Activated naive CD4-positive, alpha-beta T cell treated with anti-CD3 and anti-CD28 coated beads, Interleukin-2, amount 50 U/mL, for 72 hours (primary cell): ENCODE data around the gene SLTM. TPM values are rescaled to one million over a fixed set of nuclear protein-coding genes. Genes with fewer than 3 reads are reported as not detected.
"Not testable (repeated sequence)": the region's sequence is repeated elsewhere in the genome, so short reads cannot be mapped to it uniquely, and the experiment has no call there.

Source experiments
- ATAC-seq, 2 donors: fragments of 150-1000 bp; cut with Tn5 transposase; 2 replicates each; pipeline ENCODE4 v1.10.0; 2021; ENCODE audit warnings: mild to moderate bottlenecking in 2 of 2, moderate library complexity in 2 of 2
- DNase-seq, 2 donors: peaks; one replicate each; pipeline ENCODE4 v3.0.0; 2021 to 2022; ENCODE audit warnings: low spot score in 2 of 2
- H3K27ac Mint-ChIP-seq, 2 donors: one replicate each; pipeline ENCODE4 v1.8.0; 2022; ENCODE audit warnings: mild to moderate bottlenecking in 2 of 2, mixed read lengths in 2 of 2
- H3K36me3 Mint-ChIP-seq, 2 donors: one replicate each; pipeline ENCODE4 v1.8.0; 2022; ENCODE audit warnings: mixed read lengths in 2 of 2
- H3K9me3 Mint-ChIP-seq, 2 donors: one replicate each; pipeline ENCODE4 v1.8.0; 2022; ENCODE audit warnings: mixed read lengths in 2 of 2
- total RNA-seq, 2 donors: library from RNA; stranded (reverse); gene quantifications; one replicate each; pipeline ENCODE4 v1.2.3, GENCODE V29; 2022

Gene SLTM
- total RNA-seq, 2 donors from 2014 or later = 74.2 to 90.1 TPM

- no peak for DNase-seq
- no peak overlapping the region for H3K27ac Mint-ChIP-seq
- no peaks in the 10 kb centered on the region for H3K9me3 Mint-ChIP-seq
- peak in 1 of 2 donors; percentile 67 for ATAC-seq
- no peaks in the 10 kb centered on the region for H3K36me3 Mint-ChIP-seq
Observed at GRCh38 chr15:58862326-58862725, 71.2 kb downstream of the SLTM start.

GRCh38 chr15:58856621-58857020, 76.9 kb downstream of the SLTM start:
- not testable (repeated sequence) for DNase-seq, H3K27ac Mint-ChIP-seq, ATAC-seq, H3K36me3 Mint-ChIP-seq, H3K9me3 Mint-ChIP-seq

- no peak for DNase-seq
- H3K9me3 Mint-ChIP-seq = no peaks in the 10 kb centered on the region
- no peak for ATAC-seq
- no peaks in the 10 kb centered on the region for H3K36me3 Mint-ChIP-seq
- no peak overlapping the region for H3K27ac Mint-ChIP-seq
Observed at GRCh38 chr15:58856086-58856485, 77.4 kb downstream of the SLTM start.

GRCh38 chr15:58854593-58854992, 78.9 kb downstream of the SLTM start:
- no peak for DNase-seq
- no peak for ATAC-seq
- Mint-ChIP-seq H3K9me3 (no peaks in the 10 kb centered on the region), H3K27ac (no peak overlapping the region), H3K36me3 (no peaks in the 10 kb centered on the region)

- DNase-seq (no peak), ATAC-seq (no peak)
- Mint-ChIP-seq H3K9me3 (no peaks in the 10 kb centered on the region), H3K36me3 (peaks cover 0 to 8% of the 10 kb centered on the region in 2 donors), H3K27ac (no peak overlapping the region)
Observed at GRCh38 chr15:58852347-58852746, 81.1 kb downstream of the SLTM start.

GRCh38 chr15:58851205-58851604, 82.3 kb downstream of the SLTM start:
- H3K27ac Mint-ChIP-seq, H3K36me3 Mint-ChIP-seq, H3K9me3 Mint-ChIP-seq, DNase-seq, ATAC-seq: not testable (repeated sequence)

- DNase-seq (no peak), ATAC-seq (no peak)
- no peaks in the 10 kb centered on the region for H3K9me3 Mint-ChIP-seq
- H3K36me3 Mint-ChIP-seq = peaks cover 0 to 6% of the 10 kb centered on the region in 2 donors
- no peak overlapping the region for H3K27ac Mint-ChIP-seq
Observed at GRCh38 chr15:58842713-58843396, 90.6 kb downstream of the SLTM start.

- Mint-ChIP-seq H3K27ac (no peak overlapping the region), H3K9me3 (no peaks in the 10 kb centered on the region), H3K36me3 (no peaks in the 10 kb centered on the region)
- ATAC-seq (no peak), DNase-seq (no peak)
Observed at GRCh38 chr15:58840048-58840447, 93.4 kb downstream of the SLTM start.

- DNase-seq = no peak
- no peaks in the 10 kb centered on the region for H3K36me3 Mint-ChIP-seq
- H3K27ac Mint-ChIP-seq = no peak overlapping the region
- peak in 1 of 2 donors; percentile 54 for ATAC-seq
- no peaks in the 10 kb centered on the region for H3K9me3 Mint-ChIP-seq
Observed at GRCh38 chr15:58839485-58839884, 94.0 kb downstream of the SLTM start.

GRCh38 chr15:58833681-58834426, 99.6 kb downstream of the SLTM start:
- H3K36me3 Mint-ChIP-seq, H3K27ac Mint-ChIP-seq, DNase-seq, H3K9me3 Mint-ChIP-seq, ATAC-seq: not testable (repeated sequence)

GRCh38 chr15:58830556-58830955, 102.9 kb downstream of the SLTM start:
- Mint-ChIP-seq H3K27ac (no peak overlapping the region), H3K36me3 (peaks cover 7 to 10% of the 10 kb centered on the region in 2 donors), H3K9me3 (no peaks in the 10 kb centered on the region)
- ATAC-seq = no peak
- DNase-seq = no peak

Other genes starting within 250 kb of the SLTM start
- 10 to 100 TPM; 78.8 to 92.8 TPM for gene ADAM10, start 184.0 kb downstream of the SLTM start, total RNA-seq
- gene MINDY2, start 162.4 kb downstream of the SLTM start, total RNA-seq = 10 to 100 TPM; 10.7 to 14.6 TPM
- gene RNF111, start 54.0 kb upstream of the SLTM start, total RNA-seq = 10 to 100 TPM; 21.0 to 36.8 TPM
- gene CCNB2, start 171.5 kb upstream of the SLTM start, total RNA-seq = 100 to 1,000 TPM in 1 of 2 donors, 10 to 100 TPM in 1; 74.3 to 120 TPM